Dermis microvascular lymphatic vessel endothelial cell (primary cell): ENCODE results near the gene ZNF101. TPM values are rescaled to one million over a fixed set of nuclear protein-coding genes. Genes with fewer than 3 reads are reported as not detected.
A peak's percentile ranks its signal among the peaks of the same experiment; 100 is the strongest.
"Not testable (repeated sequence)": the region's sequence is repeated elsewhere in the genome, so short reads cannot be mapped to it uniquely, and the experiment has no call there.

Source experiments
- DNase-seq, 2 donors: peaks; one replicate each; pipeline versions ENCODE4 v3.0.0 to v3.0.0-alpha.2; 2010; ENCODE audit warnings: low read depth in 2 of 2
- total RNA-seq: library from RNA; depleted of rRNA; stranded (reverse); fragments of >200 nt; gene quantifications from 2 replicates; pipeline ENCODE4 v1.2.1, GENCODE V29; 2014

Gene ZNF101
- total RNA-seq, 1 donor from 2014 or later = 9.8 TPM

- DNase-seq = no peak
Measured at GRCh38 chr19:19659646-19660245, 8.9 kb upstream of the ZNF101 start.

DNA sequence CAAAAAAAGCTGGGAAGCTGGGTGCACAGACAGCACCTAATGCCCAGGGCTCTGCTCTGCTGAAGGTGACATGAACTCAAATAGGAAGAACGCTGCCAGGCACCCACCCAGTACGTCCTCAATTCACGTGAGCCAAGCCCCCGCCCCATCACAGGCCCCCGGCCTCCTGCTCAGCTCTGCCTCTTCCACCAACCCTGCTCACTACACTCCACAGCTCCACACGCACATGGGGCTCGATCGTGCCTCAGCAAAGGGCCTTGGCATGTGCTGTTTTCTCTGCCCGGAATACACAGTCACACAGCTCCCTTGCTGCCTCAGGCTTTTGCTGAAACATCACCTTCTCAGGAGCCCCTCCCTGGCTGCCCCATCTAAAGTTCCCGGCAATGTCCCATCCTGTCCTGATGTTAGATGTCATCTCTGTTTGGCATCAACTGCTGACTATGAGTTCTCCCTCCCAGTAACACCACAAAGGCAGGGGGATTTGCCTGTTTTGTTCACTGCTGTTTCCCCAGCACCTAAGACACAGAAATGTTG, 7.4 kb upstream of the ZNF101 start:
- no peak for DNase-seq

GRCh38 chr19:19661675-19662251, 6.9 kb upstream of the ZNF101 start:
- DNase-seq = no peak

- no peak for DNase-seq
Measured at GRCh38 chr19:19662344-19662743, 6.3 kb upstream of the ZNF101 start.

GRCh38 chr19:19662871-19663255, 5.8 kb upstream of the ZNF101 start:
- DNase-seq = no peak

GRCh38 chr19:19663256-19664120, 5.2 kb upstream of the ZNF101 start, which contains the start of gene ATP13A1:
ATP13A1 (minus strand) TSS chr19:19663676; CDS start chr19:19663666, 10 bp downstream.
- peak; percentile 92 to 97 for DNase-seq

- not testable (repeated sequence) for DNase-seq
Measured at GRCh38 chr19:19665420-19665948, 3.2 kb upstream of the ZNF101 start.

GRCh38 chr19:19670070-19670551, 1.5 kb downstream of the ZNF101 start:
- no peak for DNase-seq

DNA sequence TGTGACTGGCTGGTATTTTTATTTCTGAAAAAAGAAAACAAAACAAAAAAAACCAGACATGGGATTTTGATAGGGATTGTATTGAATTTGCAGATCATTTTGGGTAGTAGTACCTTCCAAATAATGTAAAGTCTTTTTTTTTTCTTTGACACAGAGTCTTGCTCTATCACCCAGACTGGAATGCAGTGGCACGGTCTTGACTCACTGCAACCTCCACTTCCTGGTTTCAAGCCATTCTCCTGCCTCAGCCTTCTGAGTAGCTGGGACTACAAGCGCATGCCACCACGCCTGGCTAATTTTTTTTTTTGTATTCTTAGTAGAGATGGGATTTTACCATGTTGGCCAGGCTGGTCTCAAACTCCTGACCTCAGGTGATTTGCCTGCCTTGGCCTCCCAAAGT, 4.2 kb downstream of the ZNF101 start:
- DNase-seq = no peak

- DNase-seq = no peak
Measured at GRCh38 chr19:19674315-19674714, 5.7 kb downstream of the ZNF101 start.

DNA sequence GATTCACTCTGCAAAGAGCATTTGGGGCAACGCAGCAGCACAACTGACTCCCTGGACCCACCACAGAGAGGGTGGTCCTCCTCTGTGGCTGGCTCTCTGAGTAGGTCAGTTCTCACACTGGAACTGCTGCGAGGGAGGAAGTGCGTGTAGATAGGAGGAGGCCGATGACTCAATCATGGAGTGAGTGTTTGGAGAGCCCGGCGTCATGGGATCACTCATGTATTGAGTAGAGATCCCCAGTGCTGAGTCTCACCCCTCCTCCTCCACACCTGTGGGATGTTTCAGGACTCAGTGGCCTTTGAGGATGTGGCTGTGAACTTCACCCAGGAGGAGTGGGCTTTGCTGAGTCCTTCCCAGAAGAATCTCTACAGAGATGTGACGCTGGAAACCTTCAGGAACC, 8.9 kb downstream of the ZNF101 start:
- DNase-seq = no peak

GRCh38 chr19:19679176-19680073, 10.8 kb downstream of the ZNF101 start:
- DNase-seq = no peak

GRCh38 chr19:19686119-19686518, 17.5 kb downstream of the ZNF101 start:
- DNase-seq = not testable (repeated sequence)

GRCh38 chr19:19686580-19686979, 17.9 kb downstream of the ZNF101 start:
- DNase-seq = no peak

DNA sequence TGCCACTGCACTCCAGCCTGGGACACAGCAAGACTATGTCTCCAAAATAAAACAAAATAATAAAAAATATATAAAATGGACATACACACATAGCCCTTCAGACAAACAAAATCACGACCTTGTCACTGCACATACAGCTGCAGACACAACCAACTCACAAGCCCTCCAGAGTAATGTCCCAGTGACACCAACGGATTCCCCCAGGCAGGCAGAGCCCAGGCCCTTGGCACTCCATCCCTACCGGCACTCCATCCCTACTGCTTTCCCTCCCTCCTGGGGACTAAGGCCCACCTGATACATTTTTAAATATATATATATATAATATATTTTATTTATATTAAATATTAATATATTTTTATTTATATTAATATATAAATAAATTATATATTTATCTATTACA, 18.5 kb downstream of the ZNF101 start:
- DNase-seq = no peak

GRCh38 chr19:19689023-19689422, 20.4 kb downstream of the ZNF101 start:
- not testable (repeated sequence) for DNase-seq

GRCh38 chr19:19691683-19692082, 23.0 kb downstream of the ZNF101 start:
- no peak for DNase-seq

- no peak for DNase-seq
Measured at GRCh38 chr19:19696386-19696785, 27.7 kb downstream of the ZNF101 start.

DNA sequence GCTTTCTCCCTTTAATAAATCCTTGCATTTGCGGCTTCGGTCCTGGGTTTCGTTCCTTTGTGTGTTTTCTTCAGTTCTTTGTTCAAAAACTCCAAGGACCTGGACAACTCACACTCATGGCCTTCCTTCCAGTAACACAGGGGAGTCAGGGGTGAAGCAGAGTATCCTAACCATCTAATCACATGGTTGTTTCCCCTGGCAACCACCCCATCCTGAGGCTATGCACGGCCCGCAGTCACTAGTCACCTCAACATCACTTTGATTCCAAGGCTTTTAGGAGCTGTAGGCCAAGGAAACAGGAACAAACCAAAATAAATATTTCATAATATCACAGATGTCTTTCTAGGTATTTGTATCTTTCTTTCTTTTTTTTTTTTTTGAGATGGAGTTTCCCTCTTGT, 28.9 kb downstream of the ZNF101 start:
- DNase-seq = no peak

DNA sequence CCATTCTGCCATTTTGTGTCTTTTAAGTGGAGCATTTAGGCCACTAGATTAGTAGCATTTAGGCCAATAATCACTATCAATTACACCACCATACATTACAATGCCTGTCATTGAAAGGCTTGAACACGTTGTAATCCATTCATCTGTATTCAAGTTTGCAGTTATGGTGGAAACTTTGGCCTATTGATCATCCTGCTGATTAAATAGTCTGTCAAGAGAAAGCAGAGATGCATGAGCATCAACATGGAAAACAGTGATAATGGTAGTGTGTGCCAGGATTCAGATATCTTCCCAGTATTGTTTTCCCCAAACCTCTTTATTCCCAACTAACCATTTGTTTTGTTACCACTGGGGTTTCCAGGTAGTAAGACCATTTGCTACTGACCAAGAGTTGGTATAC, 31.9 kb downstream of the ZNF101 start:
- DNase-seq = not testable (repeated sequence)

DNA sequence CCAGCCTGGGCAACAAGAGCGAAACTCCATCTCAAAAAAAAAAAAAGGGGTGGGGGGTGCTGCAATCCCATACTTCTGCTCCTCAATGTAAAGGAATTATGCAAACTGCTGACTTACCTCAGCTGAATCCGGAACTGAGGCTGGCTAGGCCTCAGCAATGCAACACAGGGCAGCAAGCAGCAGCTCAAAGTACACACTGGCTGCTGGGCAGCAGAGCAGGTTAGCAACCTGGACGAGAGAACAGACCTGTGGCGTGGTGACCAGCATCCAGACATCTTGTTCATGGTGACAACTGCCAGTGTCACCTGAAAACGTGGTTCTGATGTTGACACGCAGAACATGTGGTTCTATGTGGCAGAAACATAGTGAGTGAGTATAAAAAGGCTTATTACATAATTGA, 36.2 kb downstream of the ZNF101 start:
- no peak for DNase-seq
